ENCODE results near the gene EML6. TPM values are rescaled to one million over a fixed set of nuclear protein-coding genes. Genes with fewer than 3 reads are reported as not detected.

The EML6 gene
- total RNA-seq, 2 experiments from 2014 or later, result 1.2 to 1.7 TPM

GRCh38 chr2:54894467-54894866, 171.0 kb downstream of the EML6 start:
- CTCF ChIA-PET, result no interaction called here
- intact Hi-C loops (cut with micrococcal nuclease), result no loop called here

DNA sequence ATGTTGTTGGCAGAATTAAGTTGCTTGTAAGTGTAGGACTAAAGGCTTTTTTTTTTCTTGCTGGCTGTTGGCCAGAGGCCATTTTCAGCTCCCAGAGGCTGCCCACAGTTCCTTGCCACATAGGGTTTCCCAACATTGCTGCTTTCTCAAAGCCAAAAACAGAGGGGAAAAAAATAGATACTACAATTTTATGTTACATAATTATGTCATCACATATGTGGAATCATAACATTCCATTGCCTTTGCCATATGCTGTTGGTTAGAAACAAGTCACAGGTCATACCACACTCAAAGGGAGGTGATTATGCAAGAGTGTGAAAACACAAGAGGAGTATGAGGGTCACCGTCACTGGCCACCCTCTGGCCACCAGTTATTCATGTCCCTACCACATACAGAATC, 172.3 kb downstream of the EML6 start:
- no peak for DNase-seq
- Mint-ChIP-seq H3K27me3 (no peaks in the 10 kb centered on the region), H3K4me3 (no peak overlapping the region), H3K4me1 (ENCODE audit: low read depth) (peaks cover 9% of the 10 kb centered on the region), H3K9me3 (peaks cover 1% of the 10 kb centered on the region), H3K27ac (no peak overlapping the region), H3K36me3 (ENCODE audit: low read depth) (no peaks in the 10 kb centered on the region)
- no peak for ATAC-seq
- POLR2A ChIA-PET, result no interaction called here
- intact Hi-C loops (cut with micrococcal nuclease), result no loop called here
- TF ChIP-seq, protein P1, sequence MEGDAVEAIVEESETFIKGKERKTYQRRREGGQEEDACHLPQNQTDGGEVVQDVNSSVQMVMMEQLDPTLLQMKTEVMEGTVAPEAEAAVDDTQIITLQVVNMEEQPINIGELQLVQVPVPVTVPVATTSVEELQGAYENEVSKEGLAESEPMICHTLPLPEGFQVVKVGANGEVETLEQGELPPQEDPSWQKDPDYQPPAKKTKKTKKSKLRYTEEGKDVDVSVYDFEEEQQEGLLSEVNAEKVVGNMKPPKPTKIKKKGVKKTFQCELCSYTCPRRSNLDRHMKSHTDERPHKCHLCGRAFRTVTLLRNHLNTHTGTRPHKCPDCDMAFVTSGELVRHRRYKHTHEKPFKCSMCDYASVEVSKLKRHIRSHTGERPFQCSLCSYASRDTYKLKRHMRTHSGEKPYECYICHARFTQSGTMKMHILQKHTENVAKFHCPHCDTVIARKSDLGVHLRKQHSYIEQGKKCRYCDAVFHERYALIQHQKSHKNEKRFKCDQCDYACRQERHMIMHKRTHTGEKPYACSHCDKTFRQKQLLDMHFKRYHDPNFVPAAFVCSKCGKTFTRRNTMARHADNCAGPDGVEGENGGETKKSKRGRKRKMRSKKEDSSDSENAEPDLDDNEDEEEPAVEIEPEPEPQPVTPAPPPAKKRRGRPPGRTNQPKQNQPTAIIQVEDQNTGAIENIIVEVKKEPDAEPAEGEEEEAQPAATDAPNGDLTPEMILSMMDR (IDR thresholded peaks at IDR 0.05), result no peak
- CTCF ChIA-PET, result no interaction called here

More at GRCh38 chr2:54894467-54894866, 171.0 kb downstream of the EML6 start:
- Mint-ChIP-seq H3K36me3 (ENCODE audit: low read depth) (no peaks in the 10 kb centered on the region), H3K27ac (no peak overlapping the region), H3K4me1 (ENCODE audit: low read depth) (peaks cover 9% of the 10 kb centered on the region), H3K27me3 (no peaks in the 10 kb centered on the region), H3K4me3 (no peak overlapping the region), H3K9me3 (peaks cover 1% of the 10 kb centered on the region)
- ATAC-seq, result no peak
- TF ChIP-seq, protein P1 (IDR thresholded peaks at IDR 0.05), result no peak
- POLR2A ChIA-PET, result no interaction called here
- no peak for DNase-seq

GRCh38 chr2:54897420-54898310, 174.2 kb downstream of the EML6 start:
- Mint-ChIP-seq H3K27me3 (no peaks in the 10 kb centered on the region), H3K27ac (no peak overlapping the region), H3K36me3 (ENCODE audit: low read depth) (no peaks in the 10 kb centered on the region), H3K4me1 (ENCODE audit: low read depth) (peaks cover 9% of the 10 kb centered on the region), H3K9me3 (peaks cover 1% of the 10 kb centered on the region), H3K4me3 (no peak overlapping the region)
- ChIA-PET POLR2A (interaction anchor here (0.6 kb wide), 1 partner anchor 58 kb away, joined by 3 read pairs; no protein-coding TSS in a partner anchor), CTCF (interaction anchor here (0.7 to 3.3 kb wide), 6 partner anchors 31 to 277 kb away, joined by 3 to 27 read pairs (median 9); no protein-coding TSS in a partner anchor)
- DNase-seq (peak; percentile 9), ATAC-seq (peak; percentile 56)
- intact Hi-C loops (cut with micrococcal nuclease), result no loop called here
- TF ChIP-seq, protein P1 (IDR thresholded peaks at IDR 0.05), result no peak

- TF ChIP-seq, protein P1 (IDR thresholded peaks at IDR 0.05), result no peak
- POLR2A ChIA-PET, result no interaction called here
- no peaks in the 10 kb centered on the region for H3K36me3 Mint-ChIP-seq (ENCODE audit: low read depth)
- DNase-seq (no peak), ATAC-seq (no peak)
- no peak overlapping the region for H3K4me3 Mint-ChIP-seq
- intact Hi-C loops (cut with micrococcal nuclease), result no loop called here
- peaks cover 9% of the 10 kb centered on the region for H3K4me1 Mint-ChIP-seq (ENCODE audit: low read depth)
- H3K27me3 Mint-ChIP-seq, result no peaks in the 10 kb centered on the region
- peaks cover 1% of the 10 kb centered on the region for H3K9me3 Mint-ChIP-seq
- no peak overlapping the region for H3K27ac Mint-ChIP-seq
- CTCF ChIA-PET, result interaction anchor here (1.0 to 3.3 kb wide), 12 partner anchors 8 to 276 kb away, joined by 3 to 27 read pairs (median 4); no protein-coding TSS in a partner anchor
These were observed 175.2 kb downstream of the EML6 start for GRCh38 chr2:54898456-54899226.

All from activated CD8-positive, alpha-beta T cell treated with anti-CD3 and anti-CD28 coated beads for 36 hours (primary cell).